Measurements from ENCODE around the gene DGCR2.
"Not testable (repeated sequence)": the region's sequence is repeated elsewhere in the genome, so short reads cannot be mapped to it uniquely, and the experiment has no call there.

DGCR2 gene, protein sequence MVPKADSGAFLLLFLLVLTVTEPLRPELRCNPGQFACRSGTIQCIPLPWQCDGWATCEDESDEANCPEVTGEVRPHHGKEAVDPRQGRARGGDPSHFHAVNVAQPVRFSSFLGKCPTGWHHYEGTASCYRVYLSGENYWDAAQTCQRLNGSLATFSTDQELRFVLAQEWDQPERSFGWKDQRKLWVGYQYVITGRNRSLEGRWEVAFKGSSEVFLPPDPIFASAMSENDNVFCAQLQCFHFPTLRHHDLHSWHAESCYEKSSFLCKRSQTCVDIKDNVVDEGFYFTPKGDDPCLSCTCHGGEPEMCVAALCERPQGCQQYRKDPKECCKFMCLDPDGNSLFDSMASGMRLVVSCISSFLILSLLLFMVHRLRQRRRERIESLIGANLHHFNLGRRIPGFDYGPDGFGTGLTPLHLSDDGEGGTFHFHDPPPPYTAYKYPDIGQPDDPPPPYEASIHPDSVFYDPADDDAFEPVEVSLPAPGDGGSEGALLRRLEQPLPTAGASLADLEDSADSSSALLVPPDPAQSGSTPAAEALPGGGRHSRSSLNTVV

GRCh38 chr22:19122143-19122751 lies at the start of gene DGCR2:
Gene DGCR2 (minus strand): TSS chr22:19122412. CDS start chr22:19122206, 206 bp downstream.
- peak; percentile 100 for DNase-seq (ENCODE audit: low spot score)

DNA sequence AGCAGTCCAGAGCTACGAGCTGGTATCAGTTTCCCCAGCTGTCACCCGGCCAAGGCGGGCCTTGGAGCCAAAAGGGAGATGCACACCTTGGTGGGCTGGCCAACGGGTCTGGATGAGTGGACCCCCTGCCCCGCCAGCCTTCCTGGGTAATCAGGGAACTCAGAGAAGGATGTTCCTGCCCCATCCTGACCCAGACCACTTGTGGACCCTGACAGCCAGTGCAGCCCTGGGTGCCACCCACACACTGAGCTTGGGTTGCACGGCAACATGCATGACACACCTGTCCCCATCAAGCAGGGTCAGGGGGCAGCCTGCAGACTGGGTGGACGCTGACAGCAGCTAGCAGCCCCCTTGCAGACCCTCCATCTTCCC lies 47.7 kb upstream of the DGCR2 start:
- DNase-seq (ENCODE audit: low spot score), result no peak

- DNase-seq (ENCODE audit: low spot score), result no peak
Measured at GRCh38 chr22:19169002-19169946, 47.1 kb upstream of the DGCR2 start.

DNA sequence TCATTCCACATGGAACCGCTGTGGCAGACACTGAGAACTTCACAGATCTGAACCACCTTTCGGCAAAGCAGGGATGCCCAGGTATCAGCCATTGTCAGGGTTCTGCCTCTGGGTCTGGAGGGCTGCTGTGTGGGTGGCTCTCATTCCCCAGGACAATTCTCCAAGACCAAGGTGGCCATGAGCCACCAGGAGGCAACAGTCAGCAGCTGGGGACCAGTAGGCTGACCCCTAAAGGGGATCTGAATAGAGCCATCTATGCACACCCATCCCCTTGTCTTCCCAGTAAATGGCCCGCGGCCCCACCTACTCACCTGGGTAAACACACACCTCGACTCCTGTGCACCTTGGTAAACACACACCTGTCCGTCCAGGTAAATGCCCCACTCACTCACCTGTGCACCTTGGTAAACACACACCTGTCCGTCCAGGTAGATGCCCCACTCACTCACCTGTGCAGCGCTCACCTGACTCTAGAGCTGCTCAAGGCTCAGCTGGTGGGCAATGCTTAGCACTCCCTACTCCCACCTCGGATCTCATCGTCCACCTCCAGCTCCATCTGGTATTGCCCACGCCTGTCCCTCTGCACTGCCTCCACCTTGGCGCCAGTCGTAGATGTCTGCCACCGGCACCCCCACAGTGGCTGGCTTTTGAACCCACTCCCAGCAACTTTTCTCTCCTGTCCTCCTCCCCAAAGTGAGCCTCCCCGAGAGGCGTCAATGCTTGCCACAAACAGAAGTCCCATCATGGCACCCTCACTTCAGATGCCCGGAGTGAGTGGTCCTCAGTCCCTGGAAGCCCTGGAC lies 46.1 kb upstream of the DGCR2 start:
- no peak for DNase-seq (ENCODE audit: low spot score)

DNA sequence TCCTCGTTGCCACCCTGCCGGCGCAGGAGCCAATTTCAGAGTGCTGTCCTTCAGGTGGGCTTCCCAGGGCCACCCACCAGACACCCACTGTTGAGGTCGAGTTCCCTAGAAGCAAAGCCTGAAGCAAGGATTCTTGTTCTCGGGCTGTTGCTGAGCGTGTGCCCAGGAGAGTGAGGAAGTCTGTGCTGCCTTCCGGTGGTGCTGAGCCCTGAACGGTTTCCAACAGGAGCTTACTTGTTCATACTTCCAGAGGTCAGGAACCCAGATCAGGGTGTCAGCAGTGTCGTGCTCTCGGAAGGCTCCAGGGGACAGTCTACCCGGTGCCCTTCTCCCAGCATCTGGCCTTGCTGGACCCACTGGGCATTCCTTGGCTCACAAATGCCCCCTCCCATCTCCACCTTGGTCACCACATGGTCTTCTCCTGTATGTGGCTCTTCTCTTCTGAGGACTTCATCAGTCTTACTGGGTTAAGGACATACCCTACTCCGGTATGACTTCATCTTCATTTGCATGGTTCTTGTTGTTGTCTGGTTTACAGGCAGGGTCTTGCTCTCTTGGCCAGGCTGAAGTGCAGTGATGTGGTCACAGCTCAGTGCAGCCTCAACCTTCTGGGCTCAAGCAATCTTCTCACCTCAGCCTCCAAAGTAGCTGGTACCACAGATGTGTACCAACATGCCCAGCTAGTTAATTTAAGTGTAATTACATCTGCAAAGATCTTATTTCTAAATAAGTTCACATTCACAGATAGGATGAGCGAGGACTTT lies 45.1 kb upstream of the DGCR2 start:
- DNase-seq (ENCODE audit: low spot score), result no peak

DNA sequence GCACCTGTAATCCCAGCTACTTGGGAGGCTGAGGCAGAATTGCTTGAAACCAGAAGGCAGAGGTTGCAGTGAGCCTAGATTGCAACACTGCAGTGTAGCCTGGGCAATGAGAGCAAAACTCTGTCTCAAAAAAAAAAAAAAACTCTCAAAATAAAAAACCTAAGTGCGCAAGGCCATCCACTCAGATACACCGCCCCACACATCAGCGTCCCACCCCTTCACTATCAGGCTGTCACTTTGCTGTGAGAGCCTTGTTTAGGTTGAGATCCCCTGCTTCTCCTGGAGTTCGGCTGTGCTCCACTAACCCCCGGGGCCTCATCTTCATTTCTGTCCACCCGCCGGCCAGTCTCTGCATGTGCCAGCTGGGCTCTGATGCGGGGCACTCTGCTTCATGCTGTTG lies 44.2 kb upstream of the DGCR2 start:
- no peak for DNase-seq (ENCODE audit: low spot score)

- DNase-seq (ENCODE audit: low spot score), result no peak
Measured at GRCh38 chr22:19164425-19164824, 42.2 kb upstream of the DGCR2 start.

DNA sequence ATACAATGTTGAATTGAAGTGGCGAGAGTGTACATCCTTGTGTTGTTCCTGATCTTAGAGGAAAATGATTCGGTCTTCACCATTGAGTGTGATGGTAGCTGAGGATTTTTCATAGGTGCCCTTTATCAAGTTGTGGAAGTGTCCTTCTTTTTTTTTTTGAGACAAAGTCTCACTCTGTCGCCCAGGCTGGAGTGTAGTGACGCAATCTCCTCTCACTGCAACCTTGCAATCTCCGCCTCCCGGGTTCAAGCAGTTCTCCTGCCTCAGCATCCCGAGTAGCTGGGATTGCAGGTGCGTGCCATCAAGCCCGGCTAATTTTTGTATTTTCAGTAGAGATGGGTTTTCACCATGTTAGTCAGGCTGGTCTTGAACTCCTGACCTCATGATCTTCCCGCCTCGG lies 36.4 kb upstream of the DGCR2 start:
- not testable (repeated sequence) for DNase-seq (ENCODE audit: low spot score)

- DNase-seq (ENCODE audit: low spot score), result not testable (repeated sequence)
Measured at GRCh38 chr22:19156109-19156508, 33.9 kb upstream of the DGCR2 start.

GRCh38 chr22:19152942-19153883 lies 31.0 kb upstream of the DGCR2 start:
- no peak for DNase-seq (ENCODE audit: low spot score)

DNA sequence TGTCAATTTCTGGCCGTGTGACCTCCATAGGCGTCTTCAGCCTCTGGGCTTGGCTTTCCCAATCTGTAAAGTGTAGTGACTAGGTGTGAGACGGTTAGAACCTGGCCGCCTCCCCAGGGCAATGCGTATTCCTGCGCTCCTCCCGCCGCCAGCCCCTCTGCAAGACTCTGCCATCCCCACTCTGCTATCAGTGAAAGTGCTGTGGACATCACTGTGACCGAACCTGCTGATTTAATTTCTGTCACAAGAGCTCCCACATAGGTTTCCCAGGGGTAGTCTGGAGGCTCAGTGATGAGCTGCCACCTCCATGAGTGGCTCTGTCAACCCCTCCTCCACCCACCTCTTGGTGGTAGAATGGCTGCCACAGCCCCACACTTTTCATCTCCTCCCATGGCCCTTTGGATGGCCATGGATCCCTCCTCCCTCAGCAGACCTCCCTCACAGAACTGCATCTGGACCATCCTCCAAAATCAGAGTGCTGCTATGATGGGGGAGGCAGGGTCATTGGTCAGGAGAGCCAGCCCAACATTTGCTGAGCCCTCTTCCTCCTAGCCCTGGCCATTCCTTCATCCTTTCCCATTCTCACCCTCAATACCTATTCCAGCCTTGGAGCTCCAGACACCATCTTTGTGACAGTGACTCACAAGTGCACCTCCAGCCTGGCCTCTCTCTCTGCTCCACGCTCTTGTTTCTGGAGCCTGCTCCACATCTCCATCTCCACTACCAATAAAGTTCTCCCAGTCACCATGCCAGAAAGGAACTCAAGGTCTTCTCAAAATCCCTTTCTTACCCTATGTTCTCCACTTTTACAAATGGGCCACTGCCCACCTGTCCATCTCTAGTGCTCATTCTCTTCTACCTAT lies 29.3 kb upstream of the DGCR2 start:
- no peak for DNase-seq (ENCODE audit: low spot score)

GRCh38 chr22:19150482-19151328 lies 28.5 kb upstream of the DGCR2 start:
- DNase-seq (ENCODE audit: low spot score), result no peak

DNA sequence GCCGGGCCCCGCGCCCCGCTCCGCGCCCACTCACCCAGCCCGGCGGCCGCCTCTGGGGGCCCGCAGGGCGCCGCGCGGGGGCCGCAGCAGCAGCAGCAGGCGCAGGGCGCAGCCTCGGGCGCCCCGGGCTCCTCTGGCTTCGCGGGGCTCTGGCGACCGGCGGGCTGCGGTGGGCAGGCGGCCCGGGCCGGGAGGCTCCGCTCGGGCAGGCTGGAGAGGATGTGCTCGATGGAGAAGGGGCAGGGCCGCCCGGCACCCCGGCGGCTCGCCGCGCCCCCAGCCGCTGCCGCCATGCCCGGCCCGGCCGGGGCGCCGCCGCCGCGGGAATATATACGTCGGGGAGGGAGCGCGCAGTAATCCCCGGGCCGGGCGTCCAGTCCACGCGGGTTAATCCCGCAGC lies 27.8 kb upstream of the DGCR2 start, which contains the start of gene GSC2:
TSS of gene GSC2 (minus strand) at position 302 of the 400 bp plus-strand sequence. CDS start at position 293, 9 bp downstream.
- DNase-seq (ENCODE audit: low spot score), result no peak

GRCh38 chr22:19149047-19149883 lies 27.1 kb upstream of the DGCR2 start:
- DNase-seq (ENCODE audit: low spot score), result peak; percentile 40

DNA sequence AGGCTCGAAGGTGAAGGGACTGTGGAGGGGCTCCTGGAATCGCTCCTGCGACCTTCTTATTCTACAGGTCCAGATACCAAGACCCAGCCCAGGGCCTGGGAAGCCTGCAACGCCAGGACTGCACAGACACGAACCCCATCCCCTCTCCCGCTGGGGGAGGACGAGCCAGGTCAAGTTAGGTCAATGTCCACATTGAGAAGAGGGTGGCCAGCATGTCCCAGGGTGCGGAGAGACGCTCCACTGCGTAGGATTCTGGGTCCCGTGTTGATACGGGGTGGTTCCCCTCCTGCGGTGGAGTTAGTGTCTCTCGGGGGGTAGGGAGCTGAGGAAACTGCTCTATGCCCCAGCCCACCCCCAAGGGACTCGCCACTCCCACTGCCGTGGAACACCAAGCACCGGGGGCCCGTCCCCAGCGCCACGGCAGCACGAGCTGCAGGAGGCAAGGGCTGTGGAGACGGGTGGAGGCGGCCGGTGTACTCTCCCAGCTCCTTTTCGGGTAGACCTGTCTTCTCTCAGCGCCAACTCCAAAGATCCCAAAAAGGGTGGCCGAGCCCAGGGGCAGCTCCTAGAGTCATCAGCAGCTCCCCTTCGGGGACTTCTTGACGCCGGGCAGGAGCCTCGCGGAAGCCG lies 26.3 kb upstream of the DGCR2 start:
- DNase-seq (ENCODE audit: low spot score), result no peak

GRCh38 chr22:19147195-19147780 lies 25.1 kb upstream of the DGCR2 start:
- no peak for DNase-seq (ENCODE audit: low spot score)

All from germinal center (tissue), 1 donor.